HepG2 (cell line): ENCODE data around the gene LEMD2. TPM values are rescaled to one million over a fixed set of nuclear protein-coding genes. Genes with fewer than 3 reads are reported as not detected.

Experiments used
- ATF7 ChIP-seq, 2 experiments: fragments of 450-650 bp in 1 of 2; sonication (generic) in 1 of 2; formaldehyde crosslinking in 1 of 2; IDR thresholded peaks; 2 replicates each; pipeline versions ENCODE4 v1.4.0 to v1.6.1; 2016 to 2020; ENCODE audit warnings: antibody characterized with exemption in 1 of 2, mild to moderate bottlenecking in 1 of 2, missing genetic modification reagents in 1 of 2
- CEBPG ChIP-seq: IDR thresholded peaks from 2 replicates; pipeline ENCODE4 v1.6.1; 2016
- DBP ChIP-seq: sonication (generic); formaldehyde crosslinking; IDR thresholded peaks from 2 replicates; pipeline ENCODE4 v1.4.0; 2020; ENCODE audit warnings: missing genetic modification reagents; ENCODE audit errors: not compliant biosample characterization
- ELF3 ChIP-seq: IDR thresholded peaks from 2 replicates; pipeline ENCODE4 v1.6.1; 2016; ENCODE audit warnings: missing genetic modification reagents, missing compliant biosample characterization
- ETV5 ChIP-seq: IDR thresholded peaks from 2 replicates; pipeline ENCODE4 v1.6.1; 2018; ENCODE audit warnings: missing biosample characterization, missing genetic modification reagents, inconsistent platforms, borderline replicate concordance
- GABPB1 ChIP-seq: IDR thresholded peaks from 2 replicates; pipeline ENCODE4 v1.6.1; 2016; ENCODE audit warnings: mild to moderate bottlenecking, missing genetic modification reagents, moderate library complexity, missing compliant biosample characterization
- IRF2 ChIP-seq: IDR thresholded peaks from 2 replicates; pipeline ENCODE4 v1.6.1; 2018; ENCODE audit warnings: missing genetic modification reagents, missing compliant biosample characterization
- MTF2 ChIP-seq: sonication (generic); formaldehyde crosslinking; IDR thresholded peaks from 2 replicates; pipeline ENCODE4 v1.5.0; 2020; ENCODE audit warnings: missing genetic modification reagents, borderline replicate concordance
- MXI1 ChIP-seq: IDR thresholded peaks from 3 replicates; pipeline ENCODE4 v1.6.1; 2012; ENCODE audit warnings: low read depth, low read length, inconsistent platforms, borderline replicate concordance
- NFYC ChIP-seq: IDR thresholded peaks from 2 replicates; pipeline ENCODE4 v1.6.1; 2016; ENCODE audit warnings: missing genetic modification reagents, missing compliant biosample characterization
- NR2F1 ChIP-seq, 2 experiments: fragments of 450-650 bp in 1 of 2; formaldehyde crosslinking in 1 of 2; IDR thresholded peaks; 2 replicates each; pipeline versions ENCODE4 v1.5.0 to v1.6.1; 2016 to 2020; ENCODE audit warnings: mild to moderate bottlenecking in 1 of 2, missing compliant biosample characterization in 1 of 2, missing genetic modification reagents in 1 of 2, moderate library complexity in 1 of 2
- PAWR ChIP-seq: sonication (generic); formaldehyde crosslinking; IDR thresholded peaks from 2 replicates; pipeline ENCODE4 v1.4.0; 2020; ENCODE audit warnings: missing genetic modification reagents, mild to moderate bottlenecking, borderline replicate concordance
- RNF2 ChIP-seq: fragments of 450-650 bp; conservative IDR thresholded peaks from 2 replicates; pipeline ENCODE4 v1.6.1; 2016; ENCODE audit warnings: low read depth
- SMYD3 ChIP-seq: sonication (generic); formaldehyde crosslinking; IDR thresholded peaks from 2 replicates; pipeline ENCODE4 v1.8.1; 2023; ENCODE audit warnings: mild to moderate bottlenecking, missing genetic modification reagents
- TFDP1 ChIP-seq: IDR thresholded peaks from 2 replicates; pipeline ENCODE4 v1.6.1; 2016; ENCODE audit warnings: missing compliant biosample characterization, missing genetic modification reagents, borderline replicate concordance
- TIGD3 ChIP-seq: sonication (generic); formaldehyde crosslinking; IDR thresholded peaks from 2 replicates; pipeline ENCODE4 v1.5.1; 2020; ENCODE audit warnings: mild to moderate bottlenecking, missing genetic modification reagents, borderline replicate concordance
- ZNF317 ChIP-seq: sonication (generic); formaldehyde crosslinking; IDR thresholded peaks from 2 replicates; pipeline ENCODE4 v1.5.0; 2020; ENCODE audit warnings: mild to moderate bottlenecking, missing genetic modification reagents
- ZNF337 ChIP-seq: sonication (generic); formaldehyde crosslinking; IDR thresholded peaks from 2 replicates; pipeline ENCODE4 v1.5.1; 2020; ENCODE audit warnings: missing genetic modification reagents, low read depth, mild to moderate bottlenecking, borderline replicate concordance
- ZNF34 ChIP-seq: sonication (generic); formaldehyde crosslinking; IDR thresholded peaks from 2 replicates; pipeline ENCODE4 v1.4.0; 2020; ENCODE audit warnings: mild to moderate bottlenecking, missing genetic modification reagents, borderline replicate concordance
- ZNF607 ChIP-seq: sonication (generic); formaldehyde crosslinking; IDR thresholded peaks from 2 replicates; pipeline ENCODE4 v1.5.1; 2020; ENCODE audit warnings: missing genetic modification reagents, mild to moderate bottlenecking, borderline replicate concordance
- ZNF720 ChIP-seq: sonication (generic); formaldehyde crosslinking; IDR thresholded peaks from 2 replicates; pipeline ENCODE4 v1.4.0; 2020; ENCODE audit warnings: missing genetic modification reagents
- ZNF891 ChIP-seq: sonication (generic); formaldehyde crosslinking; IDR thresholded peaks from 2 replicates; pipeline ENCODE4 v1.5.0; 2020; ENCODE audit warnings: mild to moderate bottlenecking, missing genetic modification reagents
- polyA plus RNA-seq, 8 experiments: library from polyadenylated mRNA; depleted of rRNA in 3 of 8; stranded (reverse) in 7 of 8; unstranded in 1 of 8; fragments of >200 nt; fragmentation: Illumina TruSeq in 4 of 8; extraction: Trizol in 4 of 8; gene quantifications; 2 replicates each; pipeline versions ENCODE4 v1.2.1 to v1.2.3, GENCODE V29; 2011 to 2016; ENCODE audit warnings: low read depth in 4 of 8, missing spikeins in 1 of 8, mixed read lengths in 1 of 8; ENCODE audit not compliant: insufficient read depth in 1 of 8
- total RNA-seq, 5 experiments: library from RNA; depleted of rRNA; stranded (reverse); fragments of >200 nt; fragmentation: Illumina TruSeq; extraction: Trizol; gene quantifications; 2 replicates each; pipeline ENCODE4 v1.2.3, GENCODE V29; 2016; ENCODE audit warnings: low read depth in 1 of 5
- TF ChIP-seq, protein P1 (sequence below): sonication (generic); formaldehyde crosslinking; IDR thresholded peaks from 2 replicates; pipeline ENCODE4 v1.5.0; 2020; ENCODE audit warnings: mild to moderate bottlenecking, missing genetic modification reagents, borderline replicate concordance

LEMD2 gene
- total and polyA plus RNA-seq, 2 of the 13 experiments (the other 11 are each of a cell fraction or from before 2014, with no cell fraction given) = 45.2 to 62.9 TPM

- TF ChIP-seq ELF3 (CRISPR knock-in tag) (peak; percentile 80; the same call in 1 of the 2 replicates), SMYD3 (CRISPR knock-in tag) (no peak), ZNF720 (CRISPR knock-in tag) (no peak), NFYC (no peak), TFDP1 (CRISPR knock-in tag) (no peak), PAWR (CRISPR knock-in tag) (0 out of 2 replicates have a peak, but pooled peaks have one; percentile 56), DBP (peak; percentile 29), ETV5 (CRISPR knock-in tag) (peak; percentile 54; the same call in 1 of the 2 replicates), GABPB1 (CRISPR knock-in tag) (peak; percentile 69), ZNF34 (CRISPR knock-in tag) (no peak), CEBPG (CRISPR knock-in tag) (peak; percentile 57), ZNF607 (CRISPR knock-in tag) (peak; percentile 49; the same call in 1 of the 2 replicates), ZNF337 (CRISPR knock-in tag) (no peak), ZNF891 (CRISPR knock-in tag) (no peak), TIGD3 (CRISPR knock-in tag) (no peak), MXI1 (peak; percentile 89; the same call in 2 of the 3 replicates), MTF2 (peak; percentile 63; the same call in 1 of the 2 replicates), IRF2 (CRISPR knock-in tag) (peak; percentile 87), RNF2 (peak; percentile 79; the same call in 1 of the 2 replicates), ATF7 (IDR thresholded peaks at IDR 0.05) (no peak), ATF7 (CRISPR knock-in tag; IDR thresholded peaks at IDR 0.05) (no peak), ZNF317 (CRISPR knock-in tag) (0 out of 2 replicates have a peak, but pooled peaks have one; percentile 60), NR2F1 (CRISPR knock-in tag; IDR thresholded peaks at IDR 0.05) (peak; percentile 98 to 99)
- TF ChIP-seq, protein P1, sequence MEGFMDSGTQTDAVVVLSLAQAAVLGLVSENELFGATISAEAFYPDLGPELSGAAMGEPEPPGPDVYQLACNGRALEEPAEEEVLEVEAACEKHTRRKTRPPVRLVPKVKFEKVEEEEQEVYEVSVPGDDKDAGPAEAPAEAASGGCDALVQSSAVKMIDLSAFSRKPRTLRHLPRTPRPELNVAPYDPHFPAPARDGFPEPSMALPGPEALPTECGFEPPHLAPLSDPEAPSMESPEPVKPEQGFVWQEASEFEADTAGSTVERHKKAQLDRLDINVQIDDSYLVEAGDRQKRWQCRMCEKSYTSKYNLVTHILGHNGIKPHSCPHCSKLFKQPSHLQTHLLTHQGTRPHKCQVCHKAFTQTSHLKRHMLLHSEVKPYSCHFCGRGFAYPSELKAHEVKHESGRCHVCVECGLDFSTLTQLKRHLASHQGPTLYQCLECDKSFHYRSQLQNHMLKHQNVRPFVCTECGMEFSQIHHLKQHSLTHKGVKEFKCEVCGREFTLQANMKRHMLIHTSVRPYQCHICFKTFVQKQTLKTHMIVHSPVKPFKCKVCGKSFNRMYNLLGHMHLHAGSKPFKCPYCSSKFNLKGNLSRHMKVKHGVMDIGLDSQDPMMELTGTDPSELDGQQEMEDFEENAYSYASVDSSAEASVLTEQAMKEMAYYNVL (CRISPR knock-in tag) = peak; percentile 72; the same call in 1 of the 2 replicates
Measured at GRCh38 chr6:33761922-33762629, 26.9 kb downstream of the LEMD2 start (continued).
